HUES6 (cell line): Measurements from ENCODE around the gene ERP44.
"Not testable (repeated sequence)": the region's sequence is repeated elsewhere in the genome, so short reads cannot be mapped to it uniquely, and the experiment has no call there.

ENCODE experiments used
- H3K27ac ChIP-seq: 2 replicates; pipeline ENCODE4 v1.7.0; 2013; ENCODE audit warnings: low read depth, mild to moderate bottlenecking, low read length, inconsistent platforms
- H3K27me3 ChIP-seq: 2 replicates; pipeline ENCODE4 v1.6.1; 2013; ENCODE audit warnings: low read length; ENCODE audit not compliant: control insufficient read depth, insufficient read depth
- H3K36me3 ChIP-seq: 2 replicates; pipeline ENCODE4 v1.6.1; 2013; ENCODE audit warnings: low read length; ENCODE audit not compliant: control insufficient read depth, insufficient read depth
- H3K4me1 ChIP-seq: 2 replicates; pipeline ENCODE4 v1.6.1; 2013; ENCODE audit warnings: low read length; ENCODE audit not compliant: control insufficient read depth, insufficient read depth
- H3K4me3 ChIP-seq: 2 replicates; pipeline ENCODE4 v1.5.1; 2013; ENCODE audit warnings: low read depth, low read length
- H3K9ac ChIP-seq: one replicate; pipeline ENCODE4 v1.6.1; 2013; ENCODE audit warnings: mild to moderate bottlenecking, low read length
- H3K9me3 ChIP-seq: 2 replicates; pipeline ENCODE4 v1.6.1; 2013; ENCODE audit warnings: low read depth, low read length; ENCODE audit not compliant: control insufficient read depth, insufficient read depth

Gene ERP44

DNA sequence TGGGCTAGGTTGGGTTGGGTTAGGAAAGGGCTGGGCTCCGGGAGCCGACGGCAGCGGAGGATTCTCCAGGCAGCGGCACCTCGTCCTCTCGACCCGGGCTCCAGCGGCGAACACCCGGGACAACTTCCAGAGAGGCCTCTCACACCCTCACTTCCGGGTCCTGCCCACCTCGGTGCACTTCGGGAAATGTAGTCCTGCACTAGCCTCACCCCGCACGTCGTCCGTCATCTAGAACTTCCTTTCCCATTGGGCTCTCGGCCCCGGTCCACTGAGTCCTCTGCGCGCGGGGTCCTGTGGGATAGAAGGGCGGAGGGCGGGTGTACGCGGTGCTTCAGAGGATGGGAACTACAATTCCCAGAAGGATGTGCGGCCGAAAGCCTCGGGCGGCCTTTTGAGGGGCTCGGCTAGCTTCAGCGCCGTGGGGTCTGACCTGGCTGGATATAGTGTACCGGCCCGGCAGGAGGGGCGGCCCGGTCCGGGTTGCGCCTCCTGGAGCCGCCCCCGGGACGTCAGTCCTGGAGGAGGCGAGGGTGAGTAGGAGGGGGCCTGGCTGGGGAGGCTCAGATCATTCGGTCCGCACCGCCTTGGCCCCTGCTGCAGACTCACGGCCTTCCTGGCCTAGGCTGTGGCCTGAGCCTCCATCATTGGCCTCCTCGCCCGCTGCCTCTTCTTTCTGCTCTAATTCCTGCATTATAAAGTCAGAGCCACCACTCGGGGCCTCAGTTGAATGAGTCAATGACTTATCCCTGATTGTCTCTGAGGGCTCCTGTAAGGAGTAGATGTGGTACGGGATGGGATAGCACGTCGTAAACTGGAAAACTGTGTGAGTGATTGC lies at the start of gene ERP44, which contains the start of gene INVS:
Gene ERP44 (minus strand): TSS at position 114 of the 835 bp plus-strand sequence. CDS start 160 bp downstream, outside the sequence.
Gene INVS (plus strand): TSS at position 357 of the 835 bp plus-strand sequence. CDS start 5,279 bp downstream, outside the sequence.
- Histone ChIP-seq H3K27ac (no peak within 1 kb of the TSS; the same call in 1 of the 2 replicates), H3K4me3 (peak within 1 kb of the TSS; percentile 91), H3K9ac (peak within 1 kb of the TSS; percentile 77), H3K36me3 (peaks cover 3% of the 10 kb centered on the region; the same call in 1 of the 2 replicates), H3K4me1 (peaks cover 11% of the 10 kb centered on the region), H3K27me3 (no peaks in the 10 kb centered on the region), H3K9me3 (no peaks in the 10 kb centered on the region)

- H3K36me3 ChIP-seq, result peaks cover 15% of the 10 kb centered on the region
- peaks cover 41% of the 10 kb centered on the region for H3K4me1 ChIP-seq
- H3K4me3 ChIP-seq, result peak overlapping the region; percentile 61
- not testable (repeated sequence) for H3K27me3 ChIP-seq, H3K9me3 ChIP-seq
- peak overlapping the region; percentile 69; the same call in 1 of the 2 replicates for H3K27ac ChIP-seq
- H3K9ac ChIP-seq, result peak overlapping the region; percentile 86
Observed at GRCh38 chr9:100145976-100146375, 47.2 kb upstream of the ERP44 start.

GRCh38 chr9:100145167-100145934 lies 46.6 kb upstream of the ERP44 start:
- peak overlapping the region; percentile 69; the same call in 1 of the 2 replicates for H3K27ac ChIP-seq
- H3K36me3 ChIP-seq, result peaks cover 15% of the 10 kb centered on the region
- H3K27me3 ChIP-seq, H3K9me3 ChIP-seq: not testable (repeated sequence)
- H3K4me1 ChIP-seq, result peaks cover 45% of the 10 kb centered on the region
- H3K4me3 ChIP-seq, result peak overlapping the region; percentile 61
- peak overlapping the region; percentile 86 for H3K9ac ChIP-seq

DNA sequence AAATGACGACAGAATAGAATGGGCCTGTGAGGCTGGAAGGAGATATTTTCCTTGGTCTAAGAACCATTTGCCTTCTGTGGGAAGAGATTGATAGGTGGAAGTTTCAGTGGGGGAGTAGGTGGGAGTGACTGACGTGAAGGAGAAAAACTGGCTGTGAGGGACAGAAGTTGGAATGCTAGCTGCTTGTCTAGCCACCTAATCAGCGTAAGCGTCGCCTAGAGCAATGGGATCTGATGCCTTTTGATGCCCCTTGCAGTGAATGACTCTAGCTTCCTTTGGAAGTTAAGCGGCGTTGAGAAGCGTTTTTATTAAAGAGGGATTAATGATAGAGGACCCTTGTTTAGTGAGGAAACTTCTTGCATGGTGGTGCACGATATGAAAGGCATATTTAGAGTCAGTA lies 43.1 kb upstream of the ERP44 start:
- H3K4me1 ChIP-seq, result peaks cover 37% of the 10 kb centered on the region
- H3K9ac ChIP-seq, result peak overlapping the region; percentile 9
- peak overlapping the region; percentile 35; the same call in 1 of the 2 replicates for H3K4me3 ChIP-seq
- H3K27ac ChIP-seq, H3K9me3 ChIP-seq, H3K27me3 ChIP-seq: not testable (repeated sequence)
- H3K36me3 ChIP-seq, result peaks cover 35% of the 10 kb centered on the region

DNA sequence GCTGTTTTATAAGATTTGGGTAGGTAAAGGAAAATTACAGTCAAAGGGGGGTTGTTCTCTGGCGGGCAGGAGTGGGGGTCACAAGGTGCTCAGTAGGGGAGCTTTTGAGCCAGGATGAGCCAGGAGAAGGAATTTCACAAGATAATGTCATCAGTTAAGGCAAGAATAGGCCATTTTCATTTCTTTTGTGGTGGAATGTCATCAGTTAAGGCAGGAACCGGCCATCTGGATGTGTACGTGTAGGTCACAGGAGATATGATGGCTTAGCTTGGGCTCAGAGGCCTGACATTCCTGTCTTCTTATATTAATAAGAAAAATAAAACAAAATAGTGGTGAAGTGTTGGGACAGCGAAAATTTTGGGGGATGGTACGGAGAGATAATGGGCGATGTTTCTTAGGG lies 41.5 kb upstream of the ERP44 start:
- Histone ChIP-seq H3K4me3 (peak overlapping the region; percentile 12; the same call in 1 of the 2 replicates), H3K27ac (peak overlapping the region; percentile 78; the same call in 1 of the 2 replicates), H3K9ac (peak overlapping the region; percentile 12), H3K36me3 (peaks cover 47% of the 10 kb centered on the region), H3K4me1 (peaks cover 30% of the 10 kb centered on the region)
- H3K9me3 ChIP-seq, H3K27me3 ChIP-seq: not testable (repeated sequence)

DNA sequence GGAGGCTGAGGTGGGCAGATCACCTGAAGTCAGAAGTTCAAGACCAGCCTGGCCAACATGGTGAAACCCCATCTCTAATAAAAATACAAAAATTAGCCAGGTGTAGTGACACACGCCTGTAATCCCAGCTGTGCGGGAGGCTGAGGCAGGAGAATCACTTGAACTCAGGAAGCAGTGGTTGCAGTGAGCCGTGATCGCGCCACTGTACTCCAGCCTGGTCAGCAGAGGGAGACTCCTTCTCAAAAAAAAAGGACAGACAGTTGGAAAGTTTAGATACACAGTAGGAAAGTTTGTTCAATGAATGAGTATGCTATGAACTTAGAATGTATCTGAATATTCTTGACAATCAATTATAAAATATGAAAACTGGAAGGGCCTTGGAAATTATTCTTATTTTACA lies 38.0 kb upstream of the ERP44 start:
- H3K4me1 ChIP-seq, result peaks cover 21% of the 10 kb centered on the region
- H3K9me3 ChIP-seq, result not testable (repeated sequence)

GRCh38 chr9:100134731-100135130 lies 35.9 kb upstream of the ERP44 start:
- H3K4me1 ChIP-seq, result peaks cover 4% of the 10 kb centered on the region
- peaks cover 28% of the 10 kb centered on the region for H3K36me3 ChIP-seq
- no peaks in the 10 kb centered on the region for H3K9me3 ChIP-seq
- H3K9ac ChIP-seq, result no peak overlapping the region
- no peaks in the 10 kb centered on the region for H3K27me3 ChIP-seq
- H3K4me3 ChIP-seq, result no peak overlapping the region
- no peak overlapping the region for H3K27ac ChIP-seq

More for the DNA sequence above, 38.0 kb upstream of the ERP44 start:
- H3K36me3 ChIP-seq, result peaks cover 31% of the 10 kb centered on the region
- not testable (repeated sequence) for H3K4me3 ChIP-seq, H3K27me3 ChIP-seq, H3K9ac ChIP-seq, H3K27ac ChIP-seq

- no peaks in the 10 kb centered on the region for H3K4me1 ChIP-seq
- no peaks in the 10 kb centered on the region for H3K9me3 ChIP-seq
- no peak overlapping the region for H3K4me3 ChIP-seq
- H3K36me3 ChIP-seq, result peaks cover 12% of the 10 kb centered on the region
- no peak overlapping the region for H3K27ac ChIP-seq
- H3K9ac ChIP-seq, result no peak overlapping the region
- H3K27me3 ChIP-seq, result no peaks in the 10 kb centered on the region
Observed at GRCh38 chr9:100131875-100132430, 33.2 kb upstream of the ERP44 start.

DNA sequence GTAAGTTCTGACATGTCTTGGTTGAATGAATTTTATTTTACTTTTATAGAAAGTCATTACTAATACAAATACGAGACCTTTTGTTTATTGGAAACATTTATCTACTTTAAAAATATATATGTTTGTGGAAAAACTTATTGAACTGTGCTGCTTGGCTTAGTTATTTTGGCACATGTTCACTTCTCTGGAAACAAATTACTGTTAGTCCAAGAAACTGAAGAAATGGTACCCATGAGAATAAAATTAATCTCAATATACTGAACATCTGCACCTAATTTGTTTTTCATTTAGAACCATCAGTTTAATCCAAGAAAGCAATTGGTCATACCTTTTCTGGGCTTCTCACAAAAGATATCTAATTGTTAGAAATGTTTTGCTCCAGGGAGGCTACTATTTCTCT lies 32.4 kb upstream of the ERP44 start:
- H3K36me3 ChIP-seq, result peaks cover 10% of the 10 kb centered on the region; the same call in 1 of the 2 replicates
- H3K27ac ChIP-seq, result no peak overlapping the region

DNA sequence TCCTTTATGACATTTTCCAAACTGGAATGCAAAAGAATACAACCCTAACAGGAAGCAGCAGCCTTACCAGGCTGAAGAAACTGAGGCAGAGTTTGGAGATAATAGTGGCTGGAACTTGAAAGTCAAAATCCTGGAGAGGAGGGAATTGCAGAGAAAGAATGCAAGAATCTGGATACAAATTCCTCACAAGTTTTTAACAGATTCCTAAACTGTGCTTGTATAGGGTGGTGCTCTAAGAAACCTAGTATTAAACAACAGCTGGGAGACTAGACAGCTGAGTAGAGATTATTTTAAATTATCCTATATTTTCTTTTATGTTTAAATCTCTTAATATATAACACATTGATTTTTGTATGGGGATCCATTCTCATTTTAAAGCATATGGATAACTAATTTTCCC lies 31.0 kb upstream of the ERP44 start:
- no peaks in the 10 kb centered on the region for H3K4me1 ChIP-seq
- H3K27me3 ChIP-seq, result no peaks in the 10 kb centered on the region
- no peak overlapping the region for H3K27ac ChIP-seq
- H3K9ac ChIP-seq, result no peak overlapping the region
- no peak overlapping the region for H3K4me3 ChIP-seq
- H3K9me3 ChIP-seq, result no peaks in the 10 kb centered on the region
- H3K36me3 ChIP-seq, result 0 out of 2 replicates have a peak, but pooled peaks cover 3% of the 10 kb centered on the region

More for the DNA sequence above, 32.4 kb upstream of the ERP44 start:
- Histone ChIP-seq H3K27me3 (no peaks in the 10 kb centered on the region), H3K4me3 (no peak overlapping the region), H3K4me1 (no peaks in the 10 kb centered on the region), H3K9ac (no peak overlapping the region), H3K9me3 (no peaks in the 10 kb centered on the region)
